GM21515 (cell line): ENCODE data around the gene FASTK.

Experiments used
- ATAC-seq: cut with Tn5 transposase; IDR thresholded peaks from one replicate; pipeline ENCODE4 v1.9.1; 2021; ENCODE audit not compliant: unreplicated experiment

Gene FASTK

DNA sequence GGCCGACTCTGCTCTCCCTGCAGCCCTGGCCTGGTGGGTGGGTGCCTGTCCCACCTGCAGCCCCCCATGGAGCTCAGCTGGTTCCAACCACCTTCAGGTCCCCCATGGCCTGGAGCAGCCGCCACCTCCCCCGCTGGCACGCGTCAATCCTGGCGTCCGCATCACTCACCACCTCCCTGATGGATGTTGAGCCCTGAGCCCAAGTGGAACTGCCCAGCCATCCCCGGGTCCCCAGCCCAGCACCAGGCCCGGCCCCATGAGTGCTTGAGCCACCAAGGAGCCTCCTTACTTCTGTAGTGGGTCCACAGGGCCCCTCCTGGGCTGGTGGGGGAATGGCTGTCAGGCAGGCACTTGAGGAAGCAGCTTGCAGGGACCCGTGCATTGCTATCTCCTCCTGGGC lies 20.3 kb upstream of the FASTK start:
- no peak for ATAC-seq

- ATAC-seq, result no peak
Measured at GRCh38 chr7:151099486-151100211, 19.0 kb upstream of the FASTK start.

- ATAC-seq, result no peak
Measured at GRCh38 chr7:151095828-151096475, 15.3 kb upstream of the FASTK start.

DNA sequence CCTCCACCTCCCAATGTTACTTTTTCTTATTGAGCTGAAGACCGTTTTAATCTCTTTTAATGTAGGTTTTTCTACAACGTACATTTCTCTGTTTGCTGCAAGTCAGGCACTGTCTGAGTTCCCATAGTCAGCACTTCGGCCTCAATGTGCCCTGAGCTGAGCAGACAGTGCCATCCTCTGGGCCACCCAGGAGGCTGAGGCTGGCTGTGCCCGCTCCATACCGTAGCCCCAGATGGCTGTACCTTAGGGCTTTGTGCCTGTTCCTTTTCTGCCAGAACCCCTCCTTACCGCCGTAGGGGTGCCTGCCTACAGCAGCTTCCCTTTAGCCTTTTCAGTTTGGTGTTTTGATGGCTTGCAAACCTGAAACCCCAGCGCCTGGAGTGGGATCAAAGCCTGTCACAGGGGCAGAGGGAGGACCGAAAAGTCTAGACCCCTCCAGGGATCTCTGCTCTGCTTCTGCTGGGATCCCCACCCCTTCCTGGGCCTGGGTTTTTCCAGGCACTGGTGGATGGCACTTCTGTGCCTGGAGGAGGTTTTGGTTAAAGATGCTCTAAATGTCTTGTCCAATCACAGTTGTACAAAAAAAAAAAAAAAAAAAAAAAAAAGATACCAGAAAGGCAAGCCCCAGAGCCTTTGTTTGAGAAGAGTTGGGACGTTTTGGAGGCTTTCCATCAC lies 14.7 kb upstream of the FASTK start:
- no peak for ATAC-seq

DNA sequence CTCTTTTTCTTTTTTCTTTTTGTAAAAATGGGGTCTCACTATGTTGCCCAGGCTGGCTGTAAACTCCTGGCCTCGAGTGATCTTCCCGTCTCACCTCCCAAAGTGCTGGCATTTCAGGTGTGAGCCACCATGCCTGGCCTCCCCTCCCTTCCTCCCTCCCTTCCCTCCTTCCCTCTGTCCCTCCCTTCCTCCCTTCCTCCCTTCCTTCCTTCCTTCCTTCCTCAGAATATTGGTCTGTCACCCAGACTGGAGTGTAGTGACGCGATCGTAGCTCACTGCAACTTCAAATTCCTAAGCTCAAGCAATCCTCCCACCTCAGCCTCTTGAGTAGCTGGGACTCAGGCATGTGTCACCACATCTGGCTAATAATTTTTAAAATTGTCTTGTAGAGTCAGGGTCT lies 14.1 kb upstream of the FASTK start:
- ATAC-seq, result no peak

DNA sequence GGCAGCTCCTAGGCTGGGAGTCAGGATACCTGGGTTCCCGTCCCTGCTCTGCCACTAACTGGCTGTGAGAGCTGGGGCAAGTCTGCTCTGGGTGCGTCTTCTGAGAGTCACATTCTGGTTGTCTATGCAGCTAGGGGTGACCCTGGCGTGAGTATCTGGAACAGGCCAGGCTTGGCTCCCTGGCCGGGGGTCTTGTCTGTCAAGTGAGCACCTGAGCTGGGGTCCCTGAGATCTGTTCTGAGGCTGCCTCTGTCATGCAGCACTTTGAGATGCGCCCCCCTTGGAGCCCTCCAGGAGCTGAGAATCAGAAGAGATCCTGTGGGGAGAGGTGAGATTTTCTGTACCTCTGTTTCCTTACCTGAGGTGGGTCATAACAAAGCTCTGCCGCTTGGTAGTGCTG lies 13.1 kb upstream of the FASTK start:
- no peak for ATAC-seq

DNA sequence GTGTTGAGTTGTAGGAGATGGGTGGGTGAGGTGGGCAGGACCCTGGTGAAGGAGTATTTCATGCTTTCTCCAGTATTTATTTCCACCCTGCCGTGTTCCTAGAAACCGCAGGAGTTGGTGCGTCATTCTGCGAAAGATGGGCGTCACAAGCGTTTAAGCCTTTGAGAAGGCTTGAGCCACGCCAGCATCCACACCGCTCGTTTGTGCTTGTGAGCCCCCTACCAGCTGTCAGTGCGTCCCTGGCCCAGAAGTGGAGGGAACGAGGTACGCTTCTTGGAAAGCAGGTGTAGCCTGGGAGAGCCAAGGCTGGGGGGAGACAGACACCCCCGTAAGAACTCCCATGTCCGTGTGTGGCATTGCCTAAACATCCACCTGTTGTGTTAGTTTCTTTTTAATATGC lies 11.4 kb upstream of the FASTK start:
- ATAC-seq, result no peak

DNA sequence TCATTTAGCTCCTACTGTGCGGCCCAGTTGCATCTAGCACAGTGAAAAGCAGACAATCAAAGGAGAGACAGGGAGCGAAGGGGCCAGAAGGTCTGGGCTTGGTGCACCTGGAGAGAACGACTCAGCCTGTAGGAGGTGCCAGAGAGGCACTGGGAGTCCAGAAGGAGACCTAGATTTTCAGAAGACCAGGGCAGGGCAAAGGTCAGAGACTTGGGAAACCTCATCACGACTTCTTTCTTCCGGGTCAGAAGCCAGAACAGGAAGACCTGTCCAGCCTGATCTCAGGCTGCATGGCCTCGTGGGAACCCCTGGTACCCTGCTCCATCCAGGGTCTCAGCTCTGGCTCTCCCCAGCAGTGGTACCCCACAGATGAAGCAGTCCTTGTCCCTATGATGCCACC lies 10.8 kb upstream of the FASTK start:
- no peak for ATAC-seq

GRCh38 chr7:151091003-151091402 lies 10.4 kb upstream of the FASTK start:
- no peak for ATAC-seq

GRCh38 chr7:151089893-151090730 lies 9.5 kb upstream of the FASTK start:
- no peak for ATAC-seq

DNA sequence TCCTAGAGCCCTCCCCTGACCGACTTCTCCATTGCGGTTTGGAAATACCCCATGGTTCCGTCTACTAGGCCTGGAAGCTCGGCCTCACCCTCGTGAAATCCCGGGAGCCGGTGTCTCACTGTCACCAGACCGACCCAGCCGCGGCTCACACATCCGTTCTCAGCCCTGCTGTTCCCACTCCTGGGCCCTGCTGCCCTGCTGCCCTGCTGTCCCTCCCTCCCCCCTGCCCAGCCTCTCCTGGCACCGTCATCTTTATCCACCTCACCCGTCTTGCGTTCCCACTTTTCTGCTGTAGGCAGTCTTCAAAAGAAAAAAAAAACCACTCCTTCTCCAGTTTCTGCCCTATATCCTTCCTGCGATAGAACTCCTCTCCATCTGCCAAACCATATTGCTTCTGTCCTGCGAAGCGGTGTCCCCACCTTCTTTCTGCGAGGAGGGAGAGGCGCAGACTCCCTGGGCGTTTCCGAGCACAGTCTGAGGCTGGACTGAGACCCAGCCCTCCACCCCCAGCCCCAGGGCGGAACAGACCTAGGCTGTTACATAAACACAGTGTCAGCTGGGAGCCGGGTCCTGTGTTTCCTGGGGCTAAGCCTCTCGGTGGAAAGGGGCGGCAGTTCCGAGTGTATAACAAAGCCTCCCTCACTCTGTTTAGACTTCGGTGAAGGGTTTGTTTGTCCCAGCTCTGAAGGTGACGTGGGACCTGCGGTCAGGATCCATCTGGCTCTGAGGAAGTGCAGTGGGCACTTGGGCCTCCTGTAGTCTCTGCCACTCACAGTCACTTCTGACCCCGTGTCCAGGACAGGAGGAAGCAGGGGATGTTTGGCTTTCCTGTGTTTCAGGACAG lies 8.5 kb upstream of the FASTK start:
- no peak for ATAC-seq

DNA sequence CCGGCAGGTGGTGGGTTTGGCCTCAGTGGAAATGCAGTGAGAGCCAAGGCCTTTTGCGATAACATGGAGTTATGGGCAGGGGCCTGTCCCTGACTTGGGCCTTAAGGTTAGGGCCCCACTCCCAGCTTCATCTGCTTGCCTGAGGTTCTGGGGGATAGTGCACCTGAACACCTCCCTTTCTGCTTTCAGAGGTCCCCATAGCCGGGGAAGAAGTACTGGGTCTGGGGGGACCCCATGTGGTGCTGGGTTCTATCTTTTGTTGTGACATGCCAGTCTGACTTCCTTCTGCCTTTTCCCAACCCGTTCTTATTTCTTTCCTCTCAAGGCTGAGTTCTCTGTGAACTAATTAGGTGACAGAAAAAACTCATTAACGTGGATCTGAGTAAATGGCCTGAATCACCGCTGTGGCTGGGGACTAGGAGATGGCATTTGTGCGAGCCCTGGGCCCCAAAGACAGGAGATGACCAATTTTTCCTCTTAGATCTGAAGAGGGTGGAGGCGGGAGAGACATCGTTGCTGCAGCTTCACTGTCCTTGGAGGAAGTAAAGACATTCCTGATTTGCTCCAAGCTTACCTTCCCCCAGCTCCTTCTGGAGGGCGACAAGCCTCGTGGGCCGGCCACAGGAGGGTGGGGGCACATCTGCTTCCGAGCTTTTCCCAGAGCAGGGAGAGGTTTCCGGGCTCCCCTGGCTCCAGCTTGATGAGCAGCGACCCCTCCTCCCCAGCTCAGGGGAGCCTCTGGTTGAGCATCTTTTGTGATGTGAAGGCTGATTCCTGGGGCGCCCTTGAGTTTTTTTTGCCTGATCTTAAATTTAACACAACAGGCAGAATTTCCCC lies 7.6 kb upstream of the FASTK start:
- no peak for ATAC-seq

- no peak for ATAC-seq
Measured at GRCh38 chr7:151087245-151088018, 6.8 kb upstream of the FASTK start.

- ATAC-seq, result no peak
Measured at GRCh38 chr7:151086802-151087244, 6.2 kb upstream of the FASTK start.

GRCh38 chr7:151085691-151086620 lies 5.3 kb upstream of the FASTK start, which contains the start of gene AGAP3:
TSS of gene AGAP3 (plus strand) at chr7:151086475. CDS start at chr7:151086742, 267 bp downstream.
- peak; percentile 38 for ATAC-seq

GRCh38 chr7:151085329-151085690 lies 4.7 kb upstream of the FASTK start:
- ATAC-seq, result no peak

GRCh38 chr7:151083824-151084160 lies 3.2 kb upstream of the FASTK start:
- no peak for ATAC-seq
